NT2/D1 (cell line): Measurements from ENCODE around the gene MPST.

Source experiments
- SUZ12 ChIP-seq: IDR thresholded peaks from 2 replicates; pipeline ENCODE4 v1.6.1; 2011; ENCODE audit not compliant: insufficient read length, insufficient read depth; ENCODE audit errors: extremely low read depth
- YY1 ChIP-seq: IDR thresholded peaks from 2 replicates; pipeline ENCODE4 v1.6.1; 2011; ENCODE audit not compliant: insufficient read length, insufficient read depth
- ZNF274 ChIP-seq: IDR thresholded peaks from 2 replicates; pipeline ENCODE4 v1.6.1; 2011; ENCODE audit warnings: mild to moderate bottlenecking, low read depth, low read length

- TF ChIP-seq YY1 (no peak), ZNF274 (no peak), SUZ12 (no peak)
Observed at GRCh38 chr22:37062702-37063381, 43.3 kb downstream of the MPST start.
